Stomach (tissue), 9 donors: ENCODE results near the gene RAPGEF3. TPM values are rescaled to one million over a fixed set of nuclear protein-coding genes. Genes with fewer than 3 reads are reported as not detected.

Source experiments
- DNase-seq, 2 donors: peaks; one replicate each; pipeline versions ENCODE4 v3.0.0 to v3.0.0-alpha.2; 2013 to 2019
- H3K27ac ChIP-seq, 5 donors: fragments of 200-600 bp in 4 of 5; sonication (generic) in 4 of 5; one replicate each; pipeline ENCODE4 v1.5.1; 2013 to 2019; ENCODE audit warnings: mild to moderate bottlenecking in 1 of 5, moderate library complexity in 1 of 5
- H3K27me3 ChIP-seq, 3 donors: fragments of 200-600 bp; sonication (generic); one replicate each; pipeline ENCODE4 v1.5.1; 2017 to 2019; ENCODE audit warnings: mixed run types in 1 of 3
- H3K36me3 ChIP-seq, 4 donors: fragments of 200-600 bp; sonication (generic); 1 replicate in 3 of 4; 2 replicates in 1 of 4; pipeline ENCODE4 v1.5.1; 2016 to 2019
- H3K4me1 ChIP-seq, 4 donors: fragments of 200-600 bp; sonication (generic); one replicate each; pipeline ENCODE4 v1.5.1; 2016 to 2019
- H3K4me3 ChIP-seq, 4 donors: fragments of 200-600 bp; sonication (generic) in 3 of 4; one replicate each; pipeline ENCODE4 v1.5.1; 2016 to 2019; ENCODE audit warnings: mild to moderate bottlenecking in 1 of 4
- H3K9me3 ChIP-seq, 4 donors: fragments of 200-600 bp; sonication (generic); one replicate each; pipeline ENCODE4 v1.5.1; 2016 to 2019
- CTCF ChIP-seq, 7 experiments: fragments of 450-650 bp in 4 of 7; fragments of 200-600 bp in 3 of 7; sonication (generic) in 3 of 7; IDR thresholded peaks; one replicate each; pipeline ENCODE4 v1.5.1; 2016 to 2019; ENCODE audit warnings: antibody characterized with exemption in 7 of 7, control low read depth in 2 of 7, mild to moderate bottlenecking in 1 of 7
- EP300 ChIP-seq: sonication (generic); formaldehyde crosslinking; IDR thresholded peaks from one replicate; pipeline ENCODE4 v1.6.1; 2017; ENCODE audit warnings: antibody characterized with exemption
- POLR2A ChIP-seq, 4 donors: fragments of 450-650 bp; IDR thresholded peaks; one replicate each; pipeline ENCODE4 v1.6.1; 2016; ENCODE audit warnings: antibody characterized with exemption in 4 of 4, control low read depth in 2 of 4, mild to moderate bottlenecking in 1 of 4, moderate library complexity in 1 of 4
- POLR2AphosphoS5 ChIP-seq, 3 donors: sonication (generic); formaldehyde crosslinking; IDR thresholded peaks; one replicate each; pipeline ENCODE4 v1.6.1; 2016; ENCODE audit warnings: antibody characterized with exemption in 3 of 3
- WGBS, 5 donors: extraction: QIAGEN DNeasy Blood & Tissue Kit in 3 of 5; methylation state at CpG; one replicate each; pipeline versions ENCODE4 v1.1.5 to v1.1.7; 2013 to 2018; 5-methylcytosine and 5-hydroxymethylcytosine counted together
- intact Hi-C: fragments of 100-400 bp; cut with DNase I; formaldehyde crosslinking; loops from one replicate; pipeline ENCODE4 v1.15.1; 2023; ENCODE audit warnings: low total_unique reads
- polyA plus RNA-seq, 3 donors: library from polyadenylated mRNA; stranded (reverse); fragments of 200-250 nt; gene quantifications; one replicate each; pipeline ENCODE4 v1.2.3, GENCODE V29; 2013
- total RNA-seq, 5 donors: library from RNA; depleted of rRNA; stranded (reverse); fragments of >200 nt; gene quantifications; one replicate each; pipeline versions ENCODE4 v1.1.0 to v1.2.3, GENCODE V29; 2014 to 2016
- donor health status: healthy with polysubstance abuse.
- donor health status: Bipolar disorder and iron deficiency.
- donor health status: healthy.

RAPGEF3 gene
- total and polyA plus RNA-seq, 8 donors = 15.9 to 114 (median 23.9) TPM

DNA sequence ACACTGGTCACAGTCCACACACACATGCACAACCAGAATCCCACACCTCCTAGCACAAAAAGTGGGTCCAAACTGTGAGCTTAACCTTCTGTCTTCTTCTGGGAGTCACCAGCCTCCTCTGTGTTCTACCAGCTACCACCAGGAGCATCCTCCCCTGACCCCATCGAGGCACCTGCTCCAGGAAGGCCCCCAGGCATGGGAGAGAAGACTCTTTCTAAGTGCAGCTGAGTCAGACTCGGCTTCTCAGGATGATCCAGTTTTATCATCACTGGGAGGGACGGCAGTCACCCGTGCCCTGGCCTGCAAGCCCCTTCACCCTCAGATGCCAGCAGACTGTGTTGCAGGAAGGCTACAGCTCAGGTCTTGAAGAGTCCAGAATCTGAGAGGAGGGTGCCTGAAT lies 25.5 kb downstream of the RAPGEF3 start:
- WGBS, 5 donors = 82 to 91% (median 85%) methylated on average over 2 to 4 of the region's 4 CpGs
- H3K27ac ChIP-seq = no peak overlapping the region
- intact Hi-C loops = no loop called here
- H3K4me1 ChIP-seq = peaks cover 40 to 57% (median 52%) of the 10 kb centered on the region in 4 donors
- no peaks in the 10 kb centered on the region for H3K36me3 ChIP-seq
- H3K4me3 ChIP-seq = no peak overlapping the region
- TF ChIP-seq CTCF (IDR thresholded peaks at IDR 0.05) = no peak
- no peak for TF ChIP-seq POLR2A (IDR thresholded peaks at IDR 0.05)
- TF ChIP-seq EP300 = no peak
- no peak for TF ChIP-seq POLR2AphosphoS5 (IDR thresholded peaks at IDR 0.05)
- DNase-seq = no peak
- no peaks in the 10 kb centered on the region for H3K27me3 ChIP-seq
- no peaks in the 10 kb centered on the region for H3K9me3 ChIP-seq

- 64 to 91% (median 87%) methylated on average over 1 to 2 of the region's 2 CpGs for WGBS, 5 donors
- no peaks in the 10 kb centered on the region for H3K9me3 ChIP-seq
- H3K27me3 ChIP-seq = no peaks in the 10 kb centered on the region
- no peaks in the 10 kb centered on the region for H3K36me3 ChIP-seq
- H3K27ac ChIP-seq = no peak overlapping the region
- peaks cover 33 to 50% (median 45%) of the 10 kb centered on the region in 4 donors for H3K4me1 ChIP-seq
- H3K4me3 ChIP-seq = no peak overlapping the region
- TF ChIP-seq POLR2AphosphoS5 (IDR thresholded peaks at IDR 0.05) = no peak
- no peak for TF ChIP-seq POLR2A (IDR thresholded peaks at IDR 0.05)
- TF ChIP-seq CTCF (IDR thresholded peaks at IDR 0.05) = no peak
- TF ChIP-seq EP300 = no peak
- no peak for DNase-seq
- intact Hi-C loops = no loop called here
Measured at GRCh38 chr12:47732504-47732903, 26.2 kb downstream of the RAPGEF3 start.

- no peaks in the 10 kb centered on the region for H3K36me3 ChIP-seq
- TF ChIP-seq EP300 (no peak), POLR2A (IDR thresholded peaks at IDR 0.05) (no peak), CTCF (IDR thresholded peaks at IDR 0.05) (no peak), POLR2AphosphoS5 (IDR thresholded peaks at IDR 0.05) (no peak)
- H3K4me1 ChIP-seq = peaks cover 28 to 43% (median 38%) of the 10 kb centered on the region in 4 donors
- WGBS, 5 donors = 50 to 74% (median 63%) methylated on average over 5 of the region's 5 CpGs
- H3K9me3 ChIP-seq = no peaks in the 10 kb centered on the region
- DNase-seq = no peak
- intact Hi-C loops = no loop called here
- no peak overlapping the region for H3K27ac ChIP-seq
- H3K27me3 ChIP-seq = no peaks in the 10 kb centered on the region
- no peak overlapping the region for H3K4me3 ChIP-seq
Measured at GRCh38 chr12:47731723-47732122, 27.0 kb downstream of the RAPGEF3 start.

- H3K36me3 ChIP-seq = no peaks in the 10 kb centered on the region
- DNase-seq = peak in 1 of 2 donors; percentile 61
- TF ChIP-seq POLR2AphosphoS5 (IDR thresholded peaks at IDR 0.05) = no peak
- no peak for TF ChIP-seq EP300
- no peak for TF ChIP-seq POLR2A (IDR thresholded peaks at IDR 0.05)
- no peak for TF ChIP-seq CTCF (IDR thresholded peaks at IDR 0.05)
- peaks cover 14 to 29% (median 24%) of the 10 kb centered on the region in 4 donors for H3K4me1 ChIP-seq
- peak overlapping the region in 2 of 5 donors; percentile 2 to 17 for H3K27ac ChIP-seq
- intact Hi-C loops = no loop called here
- H3K27me3 ChIP-seq = no peaks in the 10 kb centered on the region
- no peaks in the 10 kb centered on the region for H3K9me3 ChIP-seq
- WGBS, 5 donors = 25 to 56% (median 35%) methylated on average over 8 of the region's 8 CpGs
- no peak overlapping the region for H3K4me3 ChIP-seq
Measured at GRCh38 chr12:47730341-47730744, 28.3 kb downstream of the RAPGEF3 start.
